ENCODE results near the gene LDAH. TPM values are rescaled to one million over a fixed set of nuclear protein-coding genes. Genes with fewer than 3 reads are reported as not detected.

The LDAH gene
- total and polyA plus RNA-seq, 2 donors (not counting 3 experiments of a cell fraction or from before 2014, with no cell fraction given): 12.3 to 24.0 TPM

GRCh38 chr2:20687260-20687832, 135.6 kb downstream of the LDAH start:
- no TSS peak for BruUV-seq (replicated peaks)
- Histone ChIP-seq H3K9me1 (replicated peaks; ENCODE audit: control insufficient read depth, extremely low read depth, insufficient read depth, low read length) (no peaks in the 10 kb centered on the region), H3K9me3 (replicated peaks; ENCODE audit: control insufficient read depth, insufficient read depth, low read length) (no peaks in the 10 kb centered on the region), H4K20me1 (replicated peaks; ENCODE audit: control insufficient read depth, extremely low read depth, insufficient read depth, low read length) (no peaks in the 10 kb centered on the region), H3K27me3 (ENCODE audit: control insufficient read depth in 2 of 2, insufficient read depth in 2 of 2, low read length in 2 of 2) (no peaks in the 10 kb centered on the region), H3K9ac (replicated peaks; ENCODE audit: extremely low read depth, insufficient read depth, low read length) (no peak overlapping the region), H3K36me3 (ENCODE audit: control insufficient read depth in 2 of 2, extremely low read depth in 1 of 2, insufficient read depth in 2 of 2, low read length in 2 of 2) (peaks cover 0 to 3% of the 10 kb centered on the region in 2 experiments), H3K79me2 (ENCODE audit: control insufficient read depth, insufficient read depth, low read length) (no peaks in the 10 kb centered on the region), H3K4me3 (replicated peaks in 1 of 3; ENCODE audit: insufficient read depth in 1 of 3, low read depth in 1 of 3, low read length in 3 of 3) (no peak overlapping the region), H3K4me2 (ENCODE audit: insufficient read depth, low read length) (no peak overlapping the region), H3K4me1 (ENCODE audit: control insufficient read depth, extremely low read depth, insufficient read depth, low read length) (peaks cover 4% of the 10 kb centered on the region), H3K27ac (ENCODE audit: insufficient read depth, low read depth, low read length) (no peak overlapping the region), H2AFZ (ENCODE audit: low read depth, low read length) (no peak overlapping the region)
- ChIA-PET CTCF (interaction anchor here (0.6 to 1.7 kb wide), 2 partner anchors 12 to 26 kb away, joined by 3 to 5 read pairs; no protein-coding TSS in a partner anchor), POLR2A (no interaction called here)
- TF ChIP-seq JUN (IDR thresholded peaks at IDR 0.05; ENCODE audit: borderline replicate concordance, insufficient read depth, insufficient read length, low read depth): no peak
- TF ChIP-seq EZH2 (IDR thresholded peaks at IDR 0.05; ENCODE audit: borderline replicate concordance, low read depth, low read length, severe bottlenecking): no peak
- no peak for TF ChIP-seq CTCF (IDR thresholded peaks at IDR 0.05; ENCODE audit: extremely low read depth in 1 of 2, insufficient read depth in 1 of 2, low read depth in 1 of 2, low read length in 2 of 2)
- TF ChIP-seq POLR2A (IDR thresholded peaks at IDR 0.05; ENCODE audit: low read depth, low read length): no peak
- TF ChIP-seq FOS (IDR thresholded peaks at IDR 0.05; ENCODE audit: borderline replicate concordance, insufficient read depth, low read length): no peak
- TF ChIP-seq GATA2 (IDR thresholded peaks at IDR 0.05; ENCODE audit: insufficient read depth, insufficient read length, low read depth, low read length): no peak
- TF ChIP-seq POLR2AphosphoS5 (IDR thresholded peaks at IDR 0.05; ENCODE audit: insufficient read depth, low read depth, low read length): no peak
- no peak for TF ChIP-seq MAX (IDR thresholded peaks at IDR 0.05; ENCODE audit: insufficient read depth, insufficient read length)
- TF ChIP-seq MYC (IDR thresholded peaks at IDR 0.05; ENCODE audit: low read depth, low read length): no peak
- FAIRE-seq (no peak), DNase-seq (ENCODE audit: low read depth, low spot score) (no peak)
- intact Hi-C loops (cut with micrococcal nuclease) (no loop called here), dilution Hi-C loops (cut with MboI; ENCODE audit: extremely low pct_ligation_motif_present, low sequenced_read_pairs) (no loop called here)

All from endothelial cell of umbilical vein (primary cell).